NCI-H1436 treated with DMSO at 0.1 percent for 48 hours (cell line): ENCODE data around the gene CCR7.

Experiments
- DNase-seq: peaks from one replicate; lab custom pipeline; 2025; lab: John Stamatoyannopoulos, UW

CCR7 gene

DNA sequence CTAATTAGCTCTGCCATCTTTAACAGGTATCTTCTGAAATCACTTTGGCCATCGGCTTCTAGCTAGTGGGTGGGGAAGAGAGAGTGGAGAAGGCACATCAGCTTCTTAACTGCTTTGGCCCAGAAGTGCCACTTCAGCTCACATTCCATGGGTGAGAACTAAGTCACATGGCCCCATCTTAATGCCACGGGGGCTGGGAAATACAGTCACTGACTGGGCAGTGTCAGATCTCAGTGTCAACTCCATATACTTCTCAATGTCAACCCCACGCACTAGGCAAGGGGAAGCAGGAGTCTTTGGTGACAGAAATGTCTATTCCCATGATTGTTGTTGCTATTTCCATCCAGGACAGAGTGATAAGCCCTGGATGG, 29.4 kb downstream of the CCR7 start:
- no peak for DNase-seq

- DNase-seq: no peak
Measured at GRCh38 chr17:40535438-40535837, 29.8 kb downstream of the CCR7 start.

GRCh38 chr17:40534371-40535189, 30.7 kb downstream of the CCR7 start:
- no peak for DNase-seq

- no peak for DNase-seq
Measured at GRCh38 chr17:40533896-40534295, 31.4 kb downstream of the CCR7 start.

DNA sequence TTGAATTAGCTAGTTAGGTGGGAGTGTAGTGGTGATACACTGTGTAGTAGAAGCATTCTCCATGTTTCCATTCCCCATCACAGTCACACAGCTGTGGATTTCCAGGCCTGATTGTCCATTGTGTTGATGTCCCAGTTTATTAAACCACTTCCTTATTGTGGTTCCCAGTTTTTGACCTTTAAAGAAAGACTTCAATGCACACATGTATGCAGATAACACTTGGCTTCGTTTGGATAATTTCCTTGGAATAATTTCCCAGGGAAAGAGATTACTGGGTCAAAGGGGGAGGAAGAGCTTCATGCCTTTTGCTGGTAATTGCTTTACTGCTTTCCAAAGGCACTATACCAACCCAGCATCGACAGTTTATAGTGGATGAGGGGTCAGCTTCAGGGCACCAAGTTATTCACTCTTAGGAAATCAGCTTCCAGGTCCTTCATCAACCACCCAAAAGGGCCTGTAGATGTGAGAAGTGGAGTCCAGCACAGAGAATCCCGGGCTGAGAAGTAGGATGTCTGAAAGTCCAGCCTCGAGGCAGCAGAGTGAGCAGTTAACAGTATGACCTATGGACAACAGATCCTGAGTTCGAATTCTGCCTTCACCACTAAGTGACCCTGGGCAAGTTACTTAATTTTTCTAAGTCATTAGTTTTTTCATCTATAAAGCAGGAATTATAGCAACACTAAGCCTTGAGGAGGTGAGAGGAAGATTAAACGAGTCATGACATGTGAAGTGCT, 32.6 kb downstream of the CCR7 start:
- DNase-seq: no peak

GRCh38 chr17:40531051-40531991, 34.0 kb downstream of the CCR7 start:
- DNase-seq: no peak

DNA sequence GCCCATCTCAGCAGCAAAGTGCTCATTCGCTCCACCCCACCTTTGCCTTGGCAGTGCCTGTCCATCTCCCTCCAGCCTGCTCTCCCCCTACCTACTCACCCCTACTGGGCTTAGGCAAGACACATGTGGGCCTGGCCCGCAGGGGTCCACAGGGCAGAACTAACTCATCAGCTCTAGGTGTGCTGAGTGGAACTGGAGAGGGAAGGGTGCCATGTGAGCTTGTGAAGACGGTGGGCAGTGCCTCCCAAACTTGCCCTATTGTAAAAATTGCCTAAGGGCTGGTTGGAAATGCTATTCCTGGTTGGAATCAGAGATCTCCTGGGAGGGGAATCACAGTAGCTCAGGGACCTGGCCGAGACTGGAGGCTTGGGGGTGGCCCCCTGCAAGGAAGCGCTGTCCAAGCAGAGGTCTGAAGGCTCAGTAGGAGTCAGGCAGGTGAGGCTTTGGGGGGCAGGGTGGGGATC, 34.7 kb downstream of the CCR7 start:
- no peak for DNase-seq

GRCh38 chr17:40529991-40530390, 35.3 kb downstream of the CCR7 start:
- no peak for DNase-seq

- DNase-seq: no peak
Measured at GRCh38 chr17:40528692-40529417, 36.4 kb downstream of the CCR7 start.

DNA sequence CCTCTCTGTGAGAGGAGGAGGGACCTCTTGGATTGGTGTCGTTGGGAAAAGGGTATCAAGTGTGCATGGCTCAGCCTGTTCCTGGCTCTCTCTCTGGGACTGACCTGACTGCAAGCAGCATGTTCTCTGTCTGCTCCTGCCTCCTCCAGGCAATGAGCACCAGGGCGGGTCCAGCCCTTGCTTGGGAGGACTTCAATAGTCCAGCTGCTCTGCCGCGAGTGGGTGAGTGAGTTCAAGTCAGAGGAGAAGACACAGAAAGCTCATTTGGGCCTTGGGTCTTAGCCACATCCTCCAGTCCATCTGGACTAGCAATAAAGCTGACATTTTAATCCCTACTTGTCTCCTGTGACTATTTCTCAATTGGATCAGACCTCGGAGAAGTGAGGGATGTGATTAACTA, 38.6 kb downstream of the CCR7 start:
- DNase-seq: no peak

DNA sequence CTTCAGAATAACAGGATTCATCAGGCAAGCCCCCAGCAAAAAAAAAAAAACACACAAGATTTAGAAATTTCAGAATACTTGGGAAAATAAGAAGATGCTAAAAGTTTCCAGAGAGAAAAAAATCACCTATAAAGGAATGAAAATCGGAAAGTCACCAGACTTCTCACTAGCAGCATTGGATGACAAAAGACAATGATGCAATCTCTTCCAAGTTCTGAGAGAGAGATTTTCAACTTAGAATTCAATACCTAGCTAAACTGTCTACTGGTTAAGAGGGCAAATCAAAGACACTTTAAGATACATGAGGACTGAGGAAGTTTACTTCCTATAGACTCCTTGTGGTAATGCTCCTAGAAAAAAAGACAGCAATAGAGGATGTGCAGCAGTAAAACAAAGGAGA, 40.0 kb downstream of the CCR7 start:
- no peak for DNase-seq

- no peak for DNase-seq
Measured at GRCh38 chr17:40524243-40524965, 40.9 kb downstream of the CCR7 start.

GRCh38 chr17:40522961-40523310, 42.3 kb downstream of the CCR7 start:
- no peak for DNase-seq

DNA sequence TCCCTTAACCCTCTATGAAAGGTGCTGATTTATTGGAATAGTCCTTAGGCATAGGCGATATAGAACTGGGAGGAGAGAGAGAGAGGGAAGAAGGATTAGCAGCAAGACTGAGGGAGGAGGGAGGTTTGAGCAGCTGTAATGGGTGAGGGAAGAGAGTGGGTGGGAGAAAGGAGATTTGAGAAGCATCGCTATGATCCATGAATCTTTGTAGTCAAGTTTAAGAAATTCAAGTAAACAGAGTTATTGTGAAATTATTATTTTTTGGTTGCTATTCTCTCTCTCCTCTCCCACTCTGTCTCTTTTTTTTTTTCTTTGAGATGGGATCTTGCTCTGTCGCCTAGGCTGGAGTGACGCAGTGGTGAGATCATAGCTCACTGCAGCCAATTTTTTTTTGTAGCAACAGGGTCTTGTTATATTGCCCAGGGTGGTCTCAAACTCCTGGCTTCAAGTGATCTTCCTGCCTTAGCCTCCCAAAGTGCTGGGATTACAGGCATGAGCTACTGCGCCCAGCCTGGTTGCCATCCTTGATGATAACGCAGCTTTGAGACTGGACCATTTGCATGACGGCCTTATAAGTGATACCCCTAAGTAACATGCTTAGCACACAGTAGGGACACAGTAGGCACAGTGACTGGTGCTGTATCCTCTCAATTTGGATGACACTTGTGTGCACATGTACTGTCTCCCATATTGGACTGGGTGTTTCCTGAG, 42.9 kb downstream of the CCR7 start:
- no peak for DNase-seq

DNA sequence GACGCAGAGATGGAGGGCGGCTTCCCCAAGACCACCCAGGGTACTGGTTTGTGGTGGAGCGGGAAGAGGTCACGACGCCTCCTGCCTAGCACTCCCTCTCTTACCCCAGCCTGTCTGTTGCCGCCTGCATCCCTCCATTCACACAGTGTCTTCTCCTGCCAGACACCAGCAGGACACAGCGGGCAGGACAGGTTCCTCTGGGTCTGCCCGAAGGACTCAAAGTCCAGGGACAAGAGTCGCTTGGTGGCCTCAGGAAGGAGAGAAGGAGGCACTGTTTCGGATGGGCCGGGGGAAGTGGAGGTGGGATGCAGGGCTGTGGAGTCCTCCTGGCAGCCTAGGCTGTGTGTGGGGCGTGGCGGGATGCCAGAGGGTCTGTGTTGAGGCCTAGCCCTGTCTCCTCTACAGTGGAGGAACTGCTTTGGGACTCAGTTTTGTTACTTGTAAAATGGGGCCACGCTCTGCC, 44.2 kb downstream of the CCR7 start:
- DNase-seq: no peak

DNA sequence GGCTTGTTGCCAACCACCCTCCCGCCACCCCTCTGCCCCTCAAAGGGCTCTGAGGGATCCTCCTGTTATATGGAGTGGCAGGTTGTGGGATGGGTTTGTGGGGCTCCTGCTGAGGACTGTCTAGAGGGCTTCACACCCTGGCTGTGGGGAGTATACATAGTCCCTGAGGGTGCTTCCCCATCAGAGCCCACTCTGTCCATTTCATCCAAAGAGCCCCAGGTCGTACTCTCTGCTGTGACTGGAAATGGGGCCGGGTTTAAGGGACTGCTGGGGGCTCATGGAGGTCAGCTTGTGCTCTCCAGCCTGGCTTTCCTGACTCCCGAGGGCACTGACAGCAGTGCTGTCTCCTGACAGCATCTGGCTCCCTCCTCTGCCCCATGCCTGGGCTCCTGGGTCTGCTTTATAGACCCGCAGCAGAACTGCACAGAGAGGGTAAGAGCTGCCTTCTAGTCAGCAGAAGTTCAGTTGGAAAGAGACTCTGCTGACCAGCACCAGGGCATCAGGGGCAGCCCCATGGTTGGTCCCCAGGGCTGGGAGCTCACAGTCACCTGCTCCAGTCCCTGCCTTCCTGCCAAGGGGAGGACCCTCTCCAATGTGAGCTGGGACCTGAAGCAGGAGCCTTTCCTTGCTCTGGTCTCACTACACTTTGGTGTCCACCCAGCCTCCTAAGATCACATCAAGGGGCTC, 46.0 kb downstream of the CCR7 start:
- DNase-seq: no peak

DNA sequence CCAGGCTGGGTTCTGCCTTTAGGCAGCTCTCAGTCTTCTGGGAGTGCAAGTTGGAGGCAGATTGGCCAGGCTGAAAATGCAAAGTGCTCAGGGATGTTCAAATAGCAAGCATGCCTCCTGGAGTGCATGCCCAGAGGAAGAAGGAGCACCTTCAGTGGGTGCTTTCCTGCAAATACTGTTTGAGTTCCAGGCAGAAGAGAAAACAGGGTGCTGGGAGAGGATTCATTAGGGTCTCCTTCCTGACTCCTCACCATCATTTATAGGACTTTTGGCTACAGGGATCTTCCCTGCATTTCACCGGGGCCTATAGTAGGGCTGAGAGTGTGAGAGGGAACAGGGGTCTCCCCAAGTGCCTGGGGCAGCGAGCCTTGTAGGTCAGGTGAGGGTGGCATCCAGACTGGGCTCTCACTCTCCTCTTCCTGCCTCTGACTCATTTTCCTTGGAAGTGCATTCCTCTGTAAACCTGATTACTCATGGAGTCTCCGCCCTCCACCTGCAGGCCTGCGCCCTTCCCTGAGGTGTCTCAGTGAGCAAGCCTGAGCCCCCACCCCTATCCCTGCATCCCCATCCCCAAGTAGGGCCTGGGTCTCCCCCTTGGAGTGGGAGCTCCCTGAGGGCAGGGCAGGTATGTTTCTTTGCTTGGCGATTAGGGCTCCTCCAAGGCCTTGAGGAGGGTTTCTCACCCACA, 46.7 kb downstream of the CCR7 start:
- DNase-seq: no peak

DNA sequence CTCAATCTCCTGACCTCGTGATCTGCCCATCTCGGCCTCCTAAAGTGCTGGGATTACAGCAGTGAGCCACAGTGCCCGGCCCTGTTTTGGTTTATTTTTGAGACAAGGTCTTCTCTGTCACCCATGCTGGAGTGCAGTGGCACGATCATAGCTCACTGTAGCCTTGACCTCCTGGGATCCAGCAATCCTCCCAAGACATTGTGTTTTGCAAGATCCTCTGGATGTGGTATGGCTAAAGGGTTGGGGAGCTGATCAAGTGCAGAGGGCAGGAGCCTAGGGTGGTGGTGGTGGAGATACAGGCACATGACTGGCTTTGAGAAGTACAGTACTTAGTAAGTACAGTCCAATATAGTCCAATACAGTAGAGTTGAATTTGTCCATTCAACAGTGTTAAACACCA, 47.3 kb downstream of the CCR7 start:
- DNase-seq: no peak

DNA sequence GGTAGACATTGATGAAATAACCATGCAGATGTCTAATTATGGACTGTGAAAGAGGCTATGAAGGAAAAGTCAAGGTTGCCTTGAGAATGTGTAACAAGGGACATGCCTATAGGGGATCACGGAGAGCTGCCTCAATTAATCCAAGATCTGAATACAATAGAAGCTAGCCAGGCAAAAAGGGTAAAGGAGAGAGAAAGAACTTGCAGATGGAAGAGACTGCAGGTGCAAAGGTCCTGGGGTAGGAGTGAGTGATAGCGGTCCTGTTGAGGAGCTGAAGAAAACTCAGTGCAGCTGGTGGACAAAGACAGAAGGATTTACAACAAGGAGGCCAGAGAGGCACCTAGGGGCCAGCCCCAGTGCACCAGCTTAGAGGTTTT, 48.0 kb downstream of the CCR7 start:
- no peak for DNase-seq
